ENCODE results near the gene FUT9.

DNA sequence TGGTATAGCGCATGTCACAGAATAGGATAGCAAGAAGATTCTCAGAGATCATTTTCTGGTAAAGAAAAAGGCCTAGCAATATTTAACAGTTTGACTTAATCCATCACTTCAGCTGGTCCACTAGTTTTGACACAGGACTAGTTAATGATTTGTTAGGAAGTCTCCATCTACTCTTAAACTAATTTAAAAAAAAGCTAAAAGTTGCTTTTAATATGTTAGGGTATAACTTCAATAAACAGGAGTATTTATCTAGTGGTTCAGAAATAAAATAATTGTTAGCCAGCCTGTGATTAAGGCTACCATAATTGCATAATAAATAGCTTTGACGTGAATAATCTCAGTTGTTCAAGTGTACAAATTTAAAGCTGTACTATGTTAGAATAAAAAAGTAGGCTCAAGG is 195.6 kb downstream of the FUT9 start:
- TF ChIP-seq, protein P1, sequence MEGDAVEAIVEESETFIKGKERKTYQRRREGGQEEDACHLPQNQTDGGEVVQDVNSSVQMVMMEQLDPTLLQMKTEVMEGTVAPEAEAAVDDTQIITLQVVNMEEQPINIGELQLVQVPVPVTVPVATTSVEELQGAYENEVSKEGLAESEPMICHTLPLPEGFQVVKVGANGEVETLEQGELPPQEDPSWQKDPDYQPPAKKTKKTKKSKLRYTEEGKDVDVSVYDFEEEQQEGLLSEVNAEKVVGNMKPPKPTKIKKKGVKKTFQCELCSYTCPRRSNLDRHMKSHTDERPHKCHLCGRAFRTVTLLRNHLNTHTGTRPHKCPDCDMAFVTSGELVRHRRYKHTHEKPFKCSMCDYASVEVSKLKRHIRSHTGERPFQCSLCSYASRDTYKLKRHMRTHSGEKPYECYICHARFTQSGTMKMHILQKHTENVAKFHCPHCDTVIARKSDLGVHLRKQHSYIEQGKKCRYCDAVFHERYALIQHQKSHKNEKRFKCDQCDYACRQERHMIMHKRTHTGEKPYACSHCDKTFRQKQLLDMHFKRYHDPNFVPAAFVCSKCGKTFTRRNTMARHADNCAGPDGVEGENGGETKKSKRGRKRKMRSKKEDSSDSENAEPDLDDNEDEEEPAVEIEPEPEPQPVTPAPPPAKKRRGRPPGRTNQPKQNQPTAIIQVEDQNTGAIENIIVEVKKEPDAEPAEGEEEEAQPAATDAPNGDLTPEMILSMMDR (IDR thresholded peaks at IDR 0.05): no peak
- TF ChIP-seq POLR2A (IDR thresholded peaks at IDR 0.05): no peak
